Spleen (tissue), 11 donors: Measurements from ENCODE around the gene CDH7. TPM values are rescaled to one million over a fixed set of nuclear protein-coding genes. Genes with fewer than 3 reads are reported as not detected.

Experiments used
- DNase-seq: peaks from one replicate; pipeline ENCODE4 v3.0.0-alpha.2; 2020
- H3K27ac ChIP-seq, 8 donors: fragments of 200-600 bp; sonication (generic) in 7 of 8; 1 replicate in 4 of 8; 2 replicates in 4 of 8; pipeline versions ENCODE4 v1.5.0 to v1.8.0; 2016 to 2021; ENCODE audit warnings: inconsistent platforms in 4 of 8, mild to moderate bottlenecking in 4 of 8, moderate library complexity in 1 of 8
- H3K27me3 ChIP-seq, 7 donors: fragments of 200-600 bp; sonication (generic) in 6 of 7; replicated peaks in 1 of 7; 1 replicate in 4 of 7; 2 replicates in 3 of 7; pipeline versions ENCODE4 v1.5.0 to v1.8.0; 2016 to 2021; ENCODE audit warnings: inconsistent platforms in 3 of 7, mild to moderate bottlenecking in 1 of 7
- H3K36me3 ChIP-seq, 6 donors: fragments of 200-600 bp; sonication (generic) in 5 of 6; 1 replicate in 4 of 6; 2 replicates in 2 of 6; pipeline versions ENCODE4 v1.5.0 to v1.8.0; 2016 to 2021; ENCODE audit warnings: inconsistent platforms in 2 of 6
- H3K4me1 ChIP-seq, 6 donors: fragments of 200-600 bp; sonication (generic) in 5 of 6; 1 replicate in 3 of 6; 2 replicates in 3 of 6; pipeline versions ENCODE4 v1.5.0 to v1.8.0; 2016 to 2021; ENCODE audit warnings: inconsistent platforms in 3 of 6
- H3K4me3 ChIP-seq, 8 donors: fragments of 200-600 bp; sonication (generic) in 7 of 8; 1 replicate in 4 of 8; 2 replicates in 4 of 8; pipeline versions ENCODE4 v1.5.0 to v1.8.0; 2016 to 2021; ENCODE audit warnings: inconsistent platforms in 4 of 8, mild to moderate bottlenecking in 4 of 8, moderate library complexity in 2 of 8
- H3K9me3 ChIP-seq, 8 donors: fragments of 200-600 bp; sonication (generic) in 7 of 8; 1 replicate in 4 of 8; 2 replicates in 4 of 8; pipeline versions ENCODE4 v1.5.0 to v1.8.0; 2016 to 2021; ENCODE audit warnings: inconsistent platforms in 4 of 8
- POLR2A ChIP-seq, 3 donors: fragments of 450-650 bp; IDR thresholded peaks; one replicate each; pipeline ENCODE4 v1.5.1; 2017; ENCODE audit warnings: antibody characterized with exemption in 3 of 3, mild to moderate bottlenecking in 1 of 3
- POLR2AphosphoS5 ChIP-seq, 3 donors: sonication (generic); formaldehyde crosslinking; IDR thresholded peaks; one replicate each; pipeline ENCODE4 v1.5.1; 2017; ENCODE audit warnings: antibody characterized with exemption in 3 of 3
- WGBS, 5 donors: extraction: QIAGEN DNeasy Blood & Tissue Kit in 3 of 5; methylation state at CpG; one replicate each; pipeline versions ENCODE4 v1.1.5 to v1.1.7; 2013 to 2018; 5-methylcytosine and 5-hydroxymethylcytosine counted together
- intact Hi-C: fragments of 100-400 bp; cut with DNase I; formaldehyde crosslinking; loops from one replicate; pipeline ENCODE4 v1.15.0; 2023; ENCODE audit warnings: low total_unique reads
- polyA plus RNA-seq, 3 donors: library from polyadenylated mRNA; stranded (reverse); fragments of 200-250 nt; gene quantifications; one replicate each; pipeline ENCODE4 v1.2.1, GENCODE V29; 2013
- total RNA-seq, 7 donors: library from RNA; depleted of rRNA in 3 of 7; stranded (reverse); fragments of >200 nt in 3 of 7; fragmentation: NEBNext Ultra II Directional in 4 of 7; extraction: Animal tissue kit (Norgen Biotek cat#: 25700) in 4 of 7; gene quantifications; one replicate each; pipeline versions ENCODE4 v1.1.0 to v1.2.1, GENCODE V29; 2016 to 2021
- TF ChIP-seq, protein P1 (sequence below), 11 experiments: fragments of 200-600 bp in 7 of 11; fragments of 450-650 bp in 4 of 11; sonication (generic) in 4 of 11; IDR thresholded peaks in 8 of 11; conservative IDR thresholded peaks in 3 of 11; 1 replicate in 7 of 11; 2 replicates in 4 of 11; pipeline versions ENCODE4 v1.4.0 to v1.8.0; 2016 to 2021; ENCODE audit warnings: antibody characterized with exemption in 11 of 11, inconsistent platforms in 4 of 11, mild to moderate bottlenecking in 1 of 11
- donor health status: healthy with polysubstance abuse.
- donor health status: DM: no; HTN: no; CAD: no; lungs with moderate emphysema.
- donor health status: DM: no; HTN: no; CAD: no.
- donor health status: Bipolar disorder and iron deficiency.
- donor health status: healthy.
- donor health status: DM: no; HTN: no; CAD: no.
- donor health status: DM: yes; HTN: yes; CAD: no.

Gene CDH7
- total and polyA plus RNA-seq, 10 donors = under 0.01 to 0.09 (median 0.06) TPM; not detected in 6

DNA sequence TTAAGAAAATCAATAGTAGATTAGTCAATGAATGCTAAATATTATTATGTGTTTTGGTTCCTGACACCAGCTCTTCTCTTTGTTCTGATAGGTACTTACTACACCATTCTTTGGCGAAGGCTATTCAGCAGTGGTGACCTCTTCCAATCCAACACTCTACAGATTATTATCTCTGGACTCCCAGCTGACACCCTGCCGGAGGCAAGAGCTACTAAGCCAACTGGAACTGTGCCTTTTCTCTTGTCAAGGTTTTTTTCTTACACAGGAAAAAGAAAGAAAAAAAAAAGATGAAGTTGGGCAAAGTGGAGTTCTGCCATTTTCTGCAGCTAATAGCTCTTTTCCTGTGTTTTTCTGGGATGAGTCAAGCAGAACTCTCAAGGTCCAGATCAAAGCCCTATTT is 11.7 kb downstream of the CDH7 start:
- TF ChIP-seq POLR2A (IDR thresholded peaks at IDR 0.05) (no peak), POLR2AphosphoS5 (IDR thresholded peaks at IDR 0.05) (no peak)
- TF ChIP-seq, protein P1, sequence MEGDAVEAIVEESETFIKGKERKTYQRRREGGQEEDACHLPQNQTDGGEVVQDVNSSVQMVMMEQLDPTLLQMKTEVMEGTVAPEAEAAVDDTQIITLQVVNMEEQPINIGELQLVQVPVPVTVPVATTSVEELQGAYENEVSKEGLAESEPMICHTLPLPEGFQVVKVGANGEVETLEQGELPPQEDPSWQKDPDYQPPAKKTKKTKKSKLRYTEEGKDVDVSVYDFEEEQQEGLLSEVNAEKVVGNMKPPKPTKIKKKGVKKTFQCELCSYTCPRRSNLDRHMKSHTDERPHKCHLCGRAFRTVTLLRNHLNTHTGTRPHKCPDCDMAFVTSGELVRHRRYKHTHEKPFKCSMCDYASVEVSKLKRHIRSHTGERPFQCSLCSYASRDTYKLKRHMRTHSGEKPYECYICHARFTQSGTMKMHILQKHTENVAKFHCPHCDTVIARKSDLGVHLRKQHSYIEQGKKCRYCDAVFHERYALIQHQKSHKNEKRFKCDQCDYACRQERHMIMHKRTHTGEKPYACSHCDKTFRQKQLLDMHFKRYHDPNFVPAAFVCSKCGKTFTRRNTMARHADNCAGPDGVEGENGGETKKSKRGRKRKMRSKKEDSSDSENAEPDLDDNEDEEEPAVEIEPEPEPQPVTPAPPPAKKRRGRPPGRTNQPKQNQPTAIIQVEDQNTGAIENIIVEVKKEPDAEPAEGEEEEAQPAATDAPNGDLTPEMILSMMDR (IDR thresholded peaks at IDR 0.05 in 8 of 11, conservative IDR thresholded peaks at IDR 0.05 in 3 of 11) = no peak
- Histone ChIP-seq H3K27me3 (no peaks in the 10 kb centered on the region), H3K4me3 (no peak overlapping the region), H3K36me3 (no peaks in the 10 kb centered on the region), H3K27ac (no peak overlapping the region), H3K9me3 (no peaks in the 10 kb centered on the region), H3K4me1 (no peaks in the 10 kb centered on the region)
- WGBS, 5 donors = 46 to 72% (median 55%) methylated on average over 2 of the region's 2 CpGs
- DNase-seq = no peak
- intact Hi-C loops = no loop called here

DNA sequence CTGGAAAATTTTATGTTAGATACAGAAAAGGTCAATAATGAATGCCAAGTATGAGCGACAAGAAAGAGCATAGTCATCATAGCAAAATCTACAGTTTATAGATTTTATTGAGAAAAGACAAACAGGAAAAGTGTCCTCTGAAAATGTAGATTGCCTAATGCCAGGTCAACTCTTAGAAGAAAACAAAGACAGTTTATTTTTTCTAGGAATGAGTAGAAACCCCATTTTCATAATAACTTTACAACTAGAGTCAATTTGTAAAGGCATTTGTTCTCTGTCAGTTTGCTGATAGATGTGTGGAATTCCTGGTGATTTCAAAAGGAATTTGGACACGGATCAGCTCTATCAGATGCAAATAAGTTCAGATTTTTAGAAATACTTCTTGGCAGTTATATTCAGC is 16.6 kb downstream of the CDH7 start:
- H3K4me1 ChIP-seq = no peaks in the 10 kb centered on the region
- 64 to 86% (median 75%) methylated on average over 2 of the region's 2 CpGs for WGBS, 5 donors
- no peaks in the 10 kb centered on the region for H3K36me3 ChIP-seq
- no peak overlapping the region for H3K4me3 ChIP-seq
- no peak for TF ChIP-seq POLR2A (IDR thresholded peaks at IDR 0.05)
- TF ChIP-seq POLR2AphosphoS5 (IDR thresholded peaks at IDR 0.05) = no peak
- TF ChIP-seq, protein P1 (IDR thresholded peaks at IDR 0.05 in 8 of 11, conservative IDR thresholded peaks at IDR 0.05 in 3 of 11) = no peak
- no peak overlapping the region for H3K27ac ChIP-seq
- H3K27me3 ChIP-seq = no peaks in the 10 kb centered on the region
- DNase-seq = no peak
- H3K9me3 ChIP-seq = no peaks in the 10 kb centered on the region
- intact Hi-C loops = no loop called here

GRCh38 chr18:65768120-65768778 is 17.4 kb downstream of the CDH7 start:
- Histone ChIP-seq H3K27ac (no peak overlapping the region), H3K4me1 (no peaks in the 10 kb centered on the region), H3K4me3 (no peak overlapping the region), H3K9me3 (no peaks in the 10 kb centered on the region), H3K27me3 (no peaks in the 10 kb centered on the region), H3K36me3 (no peaks in the 10 kb centered on the region)
- TF ChIP-seq, protein P1 (IDR thresholded peaks at IDR 0.05 in 8 of 11, conservative IDR thresholded peaks at IDR 0.05 in 3 of 11) = no peak
- TF ChIP-seq POLR2AphosphoS5 (IDR thresholded peaks at IDR 0.05) (no peak), POLR2A (IDR thresholded peaks at IDR 0.05) (no peak)
- DNase-seq = no peak
- 85 to 91% (median 88%) methylated on average over 15 of the region's 15 CpGs for WGBS, 5 donors
- intact Hi-C loops = no loop called here

DNA sequence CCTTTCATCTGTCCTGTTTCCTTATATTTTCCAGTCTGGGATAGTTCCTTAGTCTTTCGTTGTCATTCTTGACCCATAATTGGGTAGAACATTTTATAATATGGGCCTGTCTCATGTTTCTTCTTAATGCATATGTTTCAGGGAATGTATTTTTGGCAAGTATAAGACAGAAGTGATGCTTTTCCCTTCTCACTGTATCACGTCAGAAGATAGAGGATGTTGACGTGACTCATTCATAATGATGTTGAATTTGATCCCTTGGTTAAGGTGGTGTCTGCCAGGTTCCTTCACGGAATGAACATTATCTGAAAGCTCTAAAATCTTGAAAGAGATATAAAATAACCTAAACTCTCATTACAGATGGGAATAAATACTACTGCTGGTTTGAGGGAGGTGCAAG is 18.8 kb downstream of the CDH7 start:
- H3K4me1 ChIP-seq = no peaks in the 10 kb centered on the region
- 74 to 91% (median 82%) methylated on average over 4 of the region's 4 CpGs for WGBS, 5 donors
- intact Hi-C loops = no loop called here
- TF ChIP-seq POLR2AphosphoS5 (IDR thresholded peaks at IDR 0.05) (no peak), POLR2A (IDR thresholded peaks at IDR 0.05) (no peak)
- TF ChIP-seq, protein P1 (IDR thresholded peaks at IDR 0.05 in 8 of 11, conservative IDR thresholded peaks at IDR 0.05 in 3 of 11) = no peak
- no peaks in the 10 kb centered on the region for H3K27me3 ChIP-seq
- H3K9me3 ChIP-seq = no peaks in the 10 kb centered on the region
- DNase-seq = no peak
- no peak overlapping the region for H3K4me3 ChIP-seq
- H3K36me3 ChIP-seq = no peaks in the 10 kb centered on the region
- H3K27ac ChIP-seq = no peak overlapping the region
